GM08714 (cell line): Measurements from ENCODE around the gene STAMBP.
"Not testable (repeated sequence)": the region's sequence is repeated elsewhere in the genome, so short reads cannot be mapped to it uniquely, and the experiment has no call there.

Source experiments
- H3K4me3 ChIP-seq: fragments of 200-500 bp; sonication (Bioruptor generic); 2 replicates; pipeline ENCODE4 v1.5.1; 2014; ENCODE audit warnings: mild to moderate bottlenecking, low read length, inconsistent platforms
- ZNF274 ChIP-seq: IDR thresholded peaks from 2 replicates; pipeline ENCODE4 v1.6.1; 2012; ENCODE audit warnings: mild to moderate bottlenecking, low read depth, low read length

STAMBP gene

DNA sequence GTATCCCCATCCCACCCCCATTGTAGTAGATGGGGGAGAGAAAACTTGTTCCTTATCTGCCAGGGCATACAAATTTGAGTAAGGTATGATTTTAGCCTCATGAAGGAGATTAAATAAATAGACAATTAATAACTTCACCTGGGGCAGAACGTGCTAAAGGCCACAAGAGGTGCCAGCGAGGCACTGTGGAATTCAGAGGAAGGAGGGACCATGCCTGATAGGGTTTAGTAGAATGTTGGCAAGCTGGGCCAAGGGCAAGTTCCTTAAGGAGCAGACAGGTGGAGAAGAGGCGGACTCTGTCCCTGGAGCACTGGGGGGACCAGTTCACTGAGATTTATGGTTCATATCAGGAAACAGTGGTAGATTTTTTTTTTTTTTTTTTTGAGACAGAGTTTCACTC is 22.5 kb downstream of the STAMBP start:
- no peak overlapping the region for H3K4me3 ChIP-seq
- no peak for TF ChIP-seq ZNF274

DNA sequence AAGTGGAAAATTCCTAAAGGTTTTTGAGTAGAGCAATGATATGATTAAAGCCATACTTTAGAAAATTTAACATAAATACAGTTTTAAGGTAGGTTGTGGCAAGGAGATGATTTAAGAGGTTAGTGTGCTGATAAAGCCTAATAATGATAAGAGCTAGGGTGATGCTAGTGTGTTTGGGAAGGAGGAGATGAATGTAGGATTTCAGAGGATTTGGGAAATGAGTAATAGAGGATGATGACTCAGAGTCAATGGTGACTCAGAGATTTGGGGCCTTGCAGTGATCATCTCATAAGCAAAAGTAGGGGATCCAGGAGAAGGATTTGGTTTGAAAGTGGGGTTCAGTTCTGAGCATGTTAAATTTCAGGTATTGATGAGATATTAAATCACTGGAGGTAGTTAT is 23.3 kb downstream of the STAMBP start:
- no peak overlapping the region for H3K4me3 ChIP-seq
- TF ChIP-seq ZNF274, result no peak

DNA sequence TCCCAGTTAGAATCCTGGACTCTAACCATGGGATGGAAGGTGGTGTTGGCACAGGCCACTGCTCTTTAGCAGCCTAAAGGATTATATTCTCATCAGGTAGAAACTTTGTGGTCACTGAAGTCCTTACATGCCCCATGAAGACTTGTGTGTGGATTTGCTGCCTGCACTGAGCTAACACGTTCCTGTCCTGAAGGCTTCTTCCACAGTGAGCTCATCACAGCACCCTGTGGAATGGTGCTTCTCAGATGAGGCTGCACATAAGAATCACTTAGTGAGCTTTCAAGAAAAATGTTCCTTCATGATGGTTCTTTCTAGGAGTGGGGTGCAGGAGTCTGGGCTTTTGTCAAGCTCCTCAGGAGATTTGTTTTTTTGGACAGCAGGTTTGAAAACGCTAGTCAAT is 26.8 kb downstream of the STAMBP start:
- H3K4me3 ChIP-seq, result no peak overlapping the region
- no peak for TF ChIP-seq ZNF274

DNA sequence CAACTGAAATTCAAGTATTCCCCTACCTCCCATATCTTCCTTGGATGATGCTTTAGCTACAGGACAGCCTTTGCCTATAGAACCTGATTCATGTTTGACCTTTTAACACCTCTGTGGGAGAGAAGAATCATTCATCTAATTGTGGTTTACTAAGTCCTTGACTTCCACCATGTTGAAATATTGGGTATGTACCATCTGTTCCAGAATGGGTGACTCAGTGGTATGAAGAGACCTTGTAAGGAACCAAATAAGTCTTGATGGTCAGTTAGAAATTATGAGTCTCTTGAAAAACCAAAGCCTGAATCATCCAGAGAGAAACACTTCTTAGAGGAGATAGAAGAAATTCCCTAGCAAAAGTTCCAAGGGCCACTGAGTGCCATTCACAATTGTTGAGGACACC is 27.5 kb downstream of the STAMBP start:
- no peak for TF ChIP-seq ZNF274
- no peak overlapping the region for H3K4me3 ChIP-seq

DNA sequence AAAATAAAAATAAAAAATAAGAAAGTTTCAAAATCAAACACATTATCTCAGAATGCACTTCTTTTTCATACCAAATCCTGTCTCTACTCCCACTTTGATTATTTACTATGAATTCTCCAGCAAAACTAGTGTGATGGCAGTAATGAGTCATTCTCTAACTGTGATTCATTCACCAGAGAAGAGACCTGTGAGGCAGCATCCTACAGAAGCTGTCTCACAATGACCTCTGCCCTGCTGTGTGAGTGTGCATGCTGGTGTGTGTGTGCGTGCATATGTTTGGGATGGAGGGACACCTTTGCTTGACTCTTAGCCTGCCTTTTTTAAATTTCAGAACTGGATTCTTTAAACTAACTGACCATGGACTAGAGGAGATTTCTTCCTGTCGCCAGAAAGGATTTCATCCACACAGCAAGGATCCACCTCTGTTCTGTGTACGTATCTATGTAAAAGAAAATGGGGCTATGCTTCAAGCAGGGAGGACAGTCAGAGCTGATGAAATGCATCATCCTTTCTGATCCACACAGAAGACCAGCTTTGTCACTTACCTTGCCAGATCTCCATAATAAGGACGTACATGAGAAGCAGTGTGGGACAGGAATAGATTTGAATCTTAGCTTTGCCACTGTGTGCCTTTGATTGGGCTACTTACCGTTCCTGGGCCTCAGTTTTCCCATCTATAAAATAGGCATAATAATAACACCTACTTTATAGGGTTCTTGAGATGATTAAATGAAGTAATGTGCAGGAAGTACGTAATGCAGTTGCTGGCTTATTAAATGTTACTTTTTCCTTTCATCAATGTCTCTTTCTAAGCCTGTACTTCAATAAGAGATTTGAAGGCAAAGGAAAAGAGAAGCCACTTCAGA is 31.2 kb downstream of the STAMBP start:
- TF ChIP-seq ZNF274, result no peak
- no peak overlapping the region for H3K4me3 ChIP-seq

DNA sequence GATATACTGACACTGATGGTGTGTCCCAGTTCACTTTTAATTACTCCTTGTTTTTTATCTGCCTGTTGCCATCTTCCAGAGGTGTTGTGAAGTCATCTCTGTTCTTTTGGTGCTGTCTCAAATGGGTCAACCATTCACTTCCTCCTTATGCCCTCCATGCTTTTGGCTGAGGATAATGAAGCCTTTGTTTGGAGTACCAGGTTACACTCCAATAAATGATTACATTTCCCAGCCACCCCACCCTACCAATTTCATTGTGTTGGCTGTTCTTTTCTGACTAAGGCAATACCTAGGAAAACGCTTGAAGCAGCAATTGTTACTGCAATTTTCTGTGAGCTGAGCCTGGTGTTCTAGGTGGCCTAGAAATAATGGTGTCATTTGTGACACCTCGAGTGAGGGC is 34.2 kb downstream of the STAMBP start:
- TF ChIP-seq ZNF274, result no peak

DNA sequence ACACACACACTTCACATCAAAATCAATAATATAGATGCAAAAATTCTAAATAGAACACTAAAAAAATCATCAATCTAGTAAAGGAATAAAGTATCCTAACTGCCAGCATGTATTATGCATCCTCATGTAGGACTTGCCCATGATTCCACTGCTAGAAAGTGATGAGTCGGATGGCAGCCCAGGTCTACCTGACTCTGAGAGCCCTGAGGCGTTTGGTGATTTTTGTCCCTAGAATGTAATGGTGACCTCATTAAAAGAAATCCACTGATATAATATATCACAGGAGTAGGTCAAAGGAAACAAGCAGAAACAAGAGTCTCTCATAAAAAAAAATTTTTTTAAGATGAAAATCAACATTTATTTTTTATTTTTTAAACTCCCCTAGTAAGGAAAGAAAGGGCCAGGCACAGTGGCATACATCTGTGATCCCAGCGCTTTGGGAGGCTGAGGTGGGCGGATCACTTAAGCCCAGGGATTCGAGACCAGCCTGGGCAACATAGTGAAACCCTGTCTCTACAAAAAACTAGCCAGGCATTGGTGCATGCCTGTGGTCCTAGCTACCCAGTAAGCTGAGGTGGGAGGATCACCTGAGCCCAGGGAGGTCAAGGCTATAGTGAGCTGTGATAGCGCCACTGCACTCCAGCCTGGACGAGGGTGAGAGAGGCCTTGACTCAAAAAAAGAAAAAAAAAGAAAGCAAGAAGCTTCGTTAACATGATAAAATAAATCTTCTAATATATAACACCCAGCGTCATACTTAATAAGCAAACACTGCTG is 39.6 kb downstream of the STAMBP start:
- no peak overlapping the region for H3K4me3 ChIP-seq
- TF ChIP-seq ZNF274, result no peak

More for the DNA sequence above, 34.2 kb downstream of the STAMBP start:
- no peak overlapping the region for H3K4me3 ChIP-seq

DNA sequence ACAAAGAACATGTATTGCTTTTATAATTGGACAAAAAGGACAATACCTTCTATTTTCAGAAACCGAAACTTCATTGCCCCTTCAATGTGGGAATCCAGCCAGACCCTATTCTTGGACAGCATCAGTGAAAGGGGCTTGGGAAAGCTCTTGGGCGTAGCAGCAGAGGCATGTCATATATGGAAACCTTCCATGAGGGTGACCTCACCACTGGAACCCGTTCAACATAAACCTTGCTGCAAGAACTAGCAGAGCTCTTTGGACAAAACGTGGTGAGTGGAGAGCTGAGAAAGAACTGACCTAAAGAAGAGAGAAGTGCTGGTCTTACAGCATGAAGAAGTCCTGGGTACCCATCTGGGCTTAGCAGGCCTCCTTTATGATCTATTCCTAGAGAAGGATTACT is 41.3 kb downstream of the STAMBP start:
- TF ChIP-seq ZNF274, result no peak
- H3K4me3 ChIP-seq, result no peak overlapping the region

DNA sequence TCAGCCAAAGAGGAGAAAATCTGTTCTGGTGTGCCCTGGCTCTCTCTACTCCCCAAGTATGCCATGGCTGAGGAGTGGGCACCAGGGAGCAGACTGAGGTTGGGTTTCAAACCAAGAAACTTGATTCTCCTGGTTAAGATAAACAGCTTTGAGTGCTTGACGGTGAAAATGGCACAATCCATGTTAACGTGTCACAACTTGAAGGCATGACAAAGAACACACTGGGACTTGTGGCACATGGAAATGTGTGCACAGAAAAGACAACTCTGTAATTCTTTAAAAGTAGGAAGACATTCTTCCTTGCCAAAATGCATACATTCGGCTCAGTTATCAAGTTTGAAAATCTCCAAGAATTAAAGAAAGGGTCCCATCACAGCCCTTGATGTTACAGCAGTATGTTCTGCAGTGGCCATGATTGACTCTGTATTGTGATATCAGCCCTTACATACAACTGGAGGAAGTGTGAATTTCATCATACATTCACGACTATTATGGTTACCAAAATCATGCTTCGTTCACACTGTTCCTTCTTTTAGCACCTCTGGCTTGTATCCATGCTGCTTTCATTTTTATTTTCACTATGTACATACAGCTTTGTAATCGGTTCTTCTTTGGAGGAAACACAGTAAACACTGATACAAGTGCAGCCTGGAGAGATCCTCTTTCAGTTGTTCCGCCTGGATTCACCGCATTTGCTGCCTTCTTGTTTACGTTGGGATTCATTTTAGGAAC is 48.5 kb downstream of the STAMBP start:
- no peak for TF ChIP-seq ZNF274
- H3K4me3 ChIP-seq, result no peak overlapping the region

DNA sequence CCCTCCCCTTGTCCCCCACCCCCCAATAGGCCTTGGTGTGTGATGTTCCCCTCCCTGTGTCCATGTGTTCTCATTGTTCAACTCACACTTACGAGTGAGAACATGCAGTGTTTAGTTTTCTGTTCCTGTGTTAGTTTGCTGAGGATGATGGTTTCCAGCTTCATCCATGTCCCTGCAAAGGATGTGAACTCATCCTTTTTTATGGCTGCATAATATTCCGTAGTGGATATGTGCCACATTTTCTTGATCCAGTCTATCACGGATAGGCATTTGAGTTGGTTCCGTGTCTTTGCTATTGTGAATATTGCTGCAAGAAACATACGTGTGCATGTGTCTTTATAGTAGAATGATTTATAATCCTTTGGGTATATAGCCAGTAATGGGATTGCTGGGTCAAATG is 49.2 kb downstream of the STAMBP start:
- not testable (repeated sequence) for H3K4me3 ChIP-seq

DNA sequence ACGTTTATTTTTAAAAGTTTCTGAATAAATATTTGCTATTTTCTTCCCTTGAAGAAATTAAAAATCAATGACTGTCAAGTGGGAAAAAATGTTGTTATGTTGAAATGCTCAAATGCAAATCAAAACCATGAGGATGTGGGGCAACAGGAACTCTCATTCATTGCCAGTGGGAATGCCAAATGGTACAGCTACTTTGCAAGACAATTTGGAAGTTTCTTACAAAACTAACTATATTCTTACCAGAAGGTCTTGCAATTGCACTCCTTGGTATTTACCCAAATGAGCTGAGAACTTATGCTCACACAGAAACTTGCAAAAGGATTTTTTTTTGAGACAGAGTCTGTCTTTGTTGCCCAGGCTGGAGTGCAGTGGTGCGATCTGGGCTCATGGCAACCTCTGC is 56.6 kb downstream of the STAMBP start:
- H3K4me3 ChIP-seq, result no peak overlapping the region
- no peak for TF ChIP-seq ZNF274

DNA sequence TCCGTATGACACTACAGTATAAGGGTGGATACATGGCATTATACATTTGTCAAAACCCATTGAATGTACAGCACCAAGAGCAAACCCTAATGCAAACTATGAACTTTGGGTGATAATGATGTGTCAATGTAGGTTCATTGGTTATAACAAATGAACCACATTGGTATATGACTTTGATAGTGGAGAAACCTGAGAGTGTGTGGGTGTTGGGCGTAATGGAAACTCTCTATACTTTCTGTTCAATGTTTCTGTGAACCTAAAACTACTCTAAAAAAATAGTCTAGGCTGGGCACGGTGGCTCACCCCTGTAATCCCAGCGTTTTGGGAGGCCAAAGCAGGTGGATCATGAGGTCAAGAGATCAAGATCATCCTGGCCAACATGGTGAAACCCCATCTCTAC is 57.6 kb downstream of the STAMBP start:
- no peak overlapping the region for H3K4me3 ChIP-seq
- no peak for TF ChIP-seq ZNF274

DNA sequence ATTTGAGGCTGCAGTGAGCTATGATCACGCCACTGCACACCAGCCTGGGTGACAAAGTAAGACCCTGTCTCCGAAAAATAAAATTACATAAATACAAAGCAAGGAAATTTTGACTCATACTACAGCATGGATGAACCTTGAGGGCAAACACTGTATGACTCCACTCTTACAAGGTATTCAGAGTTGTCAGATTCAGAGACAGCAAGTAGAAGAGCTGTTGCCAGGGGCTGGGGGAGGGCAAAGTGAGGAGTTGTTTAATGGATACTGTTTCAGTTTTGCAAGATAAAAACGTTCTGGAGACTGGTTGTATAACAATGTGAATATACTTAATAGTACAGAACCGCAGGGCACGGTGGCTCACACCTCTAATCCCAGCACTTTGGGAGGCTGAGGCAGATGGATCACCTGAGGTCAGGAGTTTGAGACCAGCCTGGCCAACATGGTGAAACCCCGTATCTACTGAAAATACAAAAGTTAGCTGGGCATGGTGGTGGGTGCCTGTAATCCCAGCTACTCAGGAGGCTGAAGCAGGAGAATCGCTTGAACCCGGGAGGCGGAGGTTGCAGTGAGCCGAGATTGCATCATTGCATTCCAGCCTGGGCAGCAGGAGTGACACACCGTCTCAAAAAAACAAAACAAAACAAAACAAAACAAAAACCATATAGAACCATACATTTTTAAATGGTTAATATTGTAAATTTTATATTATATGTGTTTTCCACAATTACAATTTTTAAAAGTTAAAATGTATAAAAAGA is 59.0 kb downstream of the STAMBP start:
- H3K4me3 ChIP-seq, result not testable (repeated sequence)

DNA sequence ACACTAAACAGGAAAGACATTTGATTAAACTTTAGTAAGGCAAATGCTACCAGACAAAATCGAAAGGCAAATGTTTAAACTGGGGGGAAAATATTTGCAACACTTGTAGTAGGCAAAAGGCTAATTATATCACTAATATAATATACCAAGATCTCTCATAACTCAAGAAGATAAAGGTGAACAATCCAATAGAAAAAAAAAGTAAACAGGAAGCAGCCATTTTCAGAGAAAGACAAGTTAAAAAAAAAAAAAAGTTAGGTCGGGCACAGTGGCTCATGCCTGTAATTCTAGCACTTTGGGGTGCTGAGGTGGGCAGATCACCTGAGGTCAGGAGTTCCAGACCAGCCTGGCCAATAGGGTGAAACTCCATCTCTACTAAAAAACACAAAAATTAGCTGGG is 59.6 kb downstream of the STAMBP start:
- TF ChIP-seq ZNF274, result no peak

More for the DNA sequence above, 59.6 kb downstream of the STAMBP start:
- no peak overlapping the region for H3K4me3 ChIP-seq
